ENCODE results near the gene ALDH3A1. TPM values are rescaled to one million over a fixed set of nuclear protein-coding genes. Genes with fewer than 3 reads are reported as not detected.

The ALDH3A1 gene
- total RNA-seq, 1 experiment from 2014 or later, result 0.38 TPM

DNA sequence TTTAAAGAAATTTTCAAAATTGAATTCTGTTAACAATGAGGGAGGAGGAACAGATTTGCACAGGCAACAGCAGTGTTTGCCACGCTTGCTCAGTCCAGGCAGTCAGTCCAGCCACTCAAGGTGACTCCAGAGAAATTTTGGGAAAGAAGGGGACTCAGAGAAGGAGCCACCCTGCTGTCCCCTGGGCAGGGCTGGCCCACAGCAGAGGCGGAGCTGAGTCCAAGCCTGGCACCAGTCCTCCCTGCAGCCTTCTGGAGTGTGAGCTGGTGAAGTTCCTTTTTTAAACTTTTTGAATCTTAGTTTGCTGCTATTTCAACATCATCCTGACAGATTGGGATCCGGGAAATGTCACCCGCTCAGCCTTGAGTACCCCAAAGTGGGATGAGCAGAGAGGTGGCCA lies 17.3 kb downstream of the ALDH3A1 start:
- TF ChIP-seq, protein P1, sequence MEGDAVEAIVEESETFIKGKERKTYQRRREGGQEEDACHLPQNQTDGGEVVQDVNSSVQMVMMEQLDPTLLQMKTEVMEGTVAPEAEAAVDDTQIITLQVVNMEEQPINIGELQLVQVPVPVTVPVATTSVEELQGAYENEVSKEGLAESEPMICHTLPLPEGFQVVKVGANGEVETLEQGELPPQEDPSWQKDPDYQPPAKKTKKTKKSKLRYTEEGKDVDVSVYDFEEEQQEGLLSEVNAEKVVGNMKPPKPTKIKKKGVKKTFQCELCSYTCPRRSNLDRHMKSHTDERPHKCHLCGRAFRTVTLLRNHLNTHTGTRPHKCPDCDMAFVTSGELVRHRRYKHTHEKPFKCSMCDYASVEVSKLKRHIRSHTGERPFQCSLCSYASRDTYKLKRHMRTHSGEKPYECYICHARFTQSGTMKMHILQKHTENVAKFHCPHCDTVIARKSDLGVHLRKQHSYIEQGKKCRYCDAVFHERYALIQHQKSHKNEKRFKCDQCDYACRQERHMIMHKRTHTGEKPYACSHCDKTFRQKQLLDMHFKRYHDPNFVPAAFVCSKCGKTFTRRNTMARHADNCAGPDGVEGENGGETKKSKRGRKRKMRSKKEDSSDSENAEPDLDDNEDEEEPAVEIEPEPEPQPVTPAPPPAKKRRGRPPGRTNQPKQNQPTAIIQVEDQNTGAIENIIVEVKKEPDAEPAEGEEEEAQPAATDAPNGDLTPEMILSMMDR (IDR thresholded peaks at IDR 0.05; ENCODE audit: unreplicated experiment), result no peak
- Mint-ChIP-seq H3K36me3 (ENCODE audit: insufficient read depth, unreplicated experiment) (peaks cover 4% of the 10 kb centered on the region), H3K4me1 (ENCODE audit: low read depth, unreplicated experiment) (peaks cover 9% of the 10 kb centered on the region), H3K9me3 (ENCODE audit: low read depth, unreplicated experiment) (no peaks in the 10 kb centered on the region), H3K27ac (ENCODE audit: unreplicated experiment) (no peak overlapping the region), H3K4me3 (ENCODE audit: low read depth, unreplicated experiment) (no peak overlapping the region), H3K27me3 (ENCODE audit: unreplicated experiment) (peaks cover 4% of the 10 kb centered on the region)
- DNase-seq, result no peak
- CTCF ChIA-PET, result no interaction called here
- no TSS peak for BruUV-seq (replicated peaks)
- intact Hi-C loops (cut with micrococcal nuclease; ENCODE audit: unreplicated experiment), result no loop called here

DNA sequence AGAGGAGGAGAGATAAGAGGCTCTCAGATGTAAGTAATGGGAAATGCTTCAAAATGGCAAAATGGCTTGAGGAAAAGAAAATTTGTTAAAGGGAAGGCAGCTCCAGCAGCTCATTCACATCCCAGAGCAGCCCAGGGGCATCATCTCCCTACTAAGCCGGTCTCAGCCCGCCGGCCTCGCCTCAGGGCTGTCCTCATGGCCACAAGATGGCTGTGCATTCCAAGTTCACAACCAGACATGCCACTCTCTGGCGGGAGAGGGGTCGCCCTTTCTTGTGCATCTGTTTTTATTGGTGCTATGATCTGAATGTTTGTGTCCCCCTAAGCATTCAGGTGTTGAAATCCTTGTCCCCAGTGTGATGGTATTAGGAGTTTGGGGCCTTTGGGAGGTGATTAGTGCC lies 18.2 kb downstream of the ALDH3A1 start:
- Mint-ChIP-seq H3K27ac (ENCODE audit: unreplicated experiment) (no peak overlapping the region), H3K27me3 (ENCODE audit: unreplicated experiment) (no peaks in the 10 kb centered on the region), H3K9me3 (ENCODE audit: low read depth, unreplicated experiment) (no peaks in the 10 kb centered on the region), H3K4me3 (ENCODE audit: low read depth, unreplicated experiment) (no peak overlapping the region), H3K36me3 (ENCODE audit: insufficient read depth, unreplicated experiment) (peaks cover 7% of the 10 kb centered on the region), H3K4me1 (ENCODE audit: low read depth, unreplicated experiment) (peaks cover 16% of the 10 kb centered on the region)
- intact Hi-C loops (cut with micrococcal nuclease; ENCODE audit: unreplicated experiment), result no loop called here
- TF ChIP-seq, protein P1 (IDR thresholded peaks at IDR 0.05; ENCODE audit: unreplicated experiment), result no peak
- CTCF ChIA-PET, result no interaction called here
- no TSS peak for BruUV-seq (replicated peaks)
- DNase-seq, result no peak

DNA sequence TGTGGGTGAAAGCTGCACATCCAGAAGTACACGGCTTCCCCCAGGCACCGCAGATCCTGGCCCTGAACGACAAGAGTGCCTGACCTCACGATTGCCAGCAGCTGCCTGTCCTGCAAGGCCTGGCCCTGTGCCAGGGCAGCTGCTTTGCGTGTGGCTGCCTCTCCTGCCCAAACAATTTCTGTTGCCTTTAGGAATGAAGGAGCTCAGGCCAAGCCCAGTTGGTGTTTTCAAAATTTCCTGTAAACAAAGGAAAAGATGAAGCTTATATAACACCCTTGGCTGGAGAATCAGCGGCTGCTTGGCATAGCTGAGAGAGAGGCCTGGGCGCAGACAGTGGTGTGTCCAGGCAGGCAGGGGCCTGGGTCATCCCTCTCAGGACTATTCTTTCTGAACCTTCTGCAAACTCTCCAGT lies 20.0 kb downstream of the ALDH3A1 start:
- CTCF ChIA-PET, result no interaction called here
- Mint-ChIP-seq H3K27ac (ENCODE audit: unreplicated experiment) (no peak overlapping the region), H3K27me3 (ENCODE audit: unreplicated experiment) (no peaks in the 10 kb centered on the region), H3K9me3 (ENCODE audit: low read depth, unreplicated experiment) (no peaks in the 10 kb centered on the region), H3K36me3 (ENCODE audit: insufficient read depth, unreplicated experiment) (peaks cover 9% of the 10 kb centered on the region), H3K4me3 (ENCODE audit: low read depth, unreplicated experiment) (no peak overlapping the region), H3K4me1 (ENCODE audit: low read depth, unreplicated experiment) (peaks cover 8% of the 10 kb centered on the region)
- intact Hi-C loops (cut with micrococcal nuclease; ENCODE audit: unreplicated experiment), result no loop called here
- peak; percentile 54 for DNase-seq
- TF ChIP-seq, protein P1 (IDR thresholded peaks at IDR 0.05; ENCODE audit: unreplicated experiment), result no peak
- BruUV-seq (replicated peaks), result no TSS peak

DNA sequence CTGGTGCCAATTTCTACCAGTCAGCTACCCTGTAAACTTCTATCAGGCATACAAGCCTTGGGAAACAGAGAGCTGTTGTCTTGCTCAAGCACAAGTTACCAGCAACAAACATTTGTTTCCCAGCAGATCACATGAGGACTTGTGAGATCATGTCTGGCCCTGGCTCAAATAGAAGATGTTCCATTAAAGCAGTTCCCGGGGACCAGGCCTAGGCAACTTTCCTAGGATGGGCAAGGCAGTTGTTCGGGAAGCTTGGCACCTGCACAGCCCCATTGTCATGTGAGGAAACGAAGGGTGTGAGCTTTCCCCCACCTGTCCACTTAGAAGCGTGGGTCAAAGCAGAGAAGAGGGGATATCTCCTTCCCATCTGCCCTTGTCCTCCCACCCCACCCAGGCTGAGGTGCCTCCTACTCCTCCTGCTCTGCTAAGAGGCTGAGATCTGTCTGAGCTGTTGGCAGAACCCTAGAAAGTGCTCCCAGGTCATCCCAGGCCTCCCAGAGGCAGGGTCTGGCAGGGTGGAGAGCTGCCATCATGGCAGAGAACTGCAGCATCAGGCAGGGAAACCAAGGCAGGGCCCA lies 20.5 kb downstream of the ALDH3A1 start:
- H3K4me3 Mint-ChIP-seq (ENCODE audit: low read depth, unreplicated experiment), result no peak overlapping the region
- CTCF ChIA-PET, result no interaction called here
- H3K27me3 Mint-ChIP-seq (ENCODE audit: unreplicated experiment), result no peaks in the 10 kb centered on the region
- peaks cover 8% of the 10 kb centered on the region for H3K4me1 Mint-ChIP-seq (ENCODE audit: low read depth, unreplicated experiment)
- H3K27ac Mint-ChIP-seq (ENCODE audit: unreplicated experiment), result no peak overlapping the region
- no TSS peak for BruUV-seq (replicated peaks)
- TF ChIP-seq, protein P1 (IDR thresholded peaks at IDR 0.05; ENCODE audit: unreplicated experiment), result no peak
- H3K9me3 Mint-ChIP-seq (ENCODE audit: low read depth, unreplicated experiment), result no peaks in the 10 kb centered on the region
- intact Hi-C loops (cut with micrococcal nuclease; ENCODE audit: unreplicated experiment), result no loop called here
- H3K36me3 Mint-ChIP-seq (ENCODE audit: insufficient read depth, unreplicated experiment), result peaks cover 9% of the 10 kb centered on the region
- DNase-seq, result no peak
